ENCODE data around the gene NTRK1.

GRCh38 chr1:156822680-156823079 lies 38.0 kb upstream of the NTRK1 start:
- TF ChIP-seq CTCF (IDR thresholded peaks at IDR 0.05; ENCODE audit: insufficient read depth, low read length) (no peak), POLR2AphosphoS5 (IDR thresholded peaks at IDR 0.05; ENCODE audit: low read depth) (no peak), GABPA (IDR thresholded peaks at IDR 0.05; ENCODE audit: low read depth) (no peak)
